HG03378 (cell line): ENCODE data around the gene GPER1.
A peak's percentile ranks its signal among the peaks of the same experiment; 100 is the strongest.
"Not testable (repeated sequence)": the region's sequence is repeated elsewhere in the genome, so short reads cannot be mapped to it uniquely, and the experiment has no call there.

Source experiments
- ATAC-seq: cut with Tn5 transposase; IDR thresholded peaks from one replicate; pipeline ENCODE4 v1.9.1; 2021; ENCODE audit warnings: mild to moderate bottlenecking, moderate library complexity; ENCODE audit not compliant: unreplicated experiment

GPER1 gene

DNA sequence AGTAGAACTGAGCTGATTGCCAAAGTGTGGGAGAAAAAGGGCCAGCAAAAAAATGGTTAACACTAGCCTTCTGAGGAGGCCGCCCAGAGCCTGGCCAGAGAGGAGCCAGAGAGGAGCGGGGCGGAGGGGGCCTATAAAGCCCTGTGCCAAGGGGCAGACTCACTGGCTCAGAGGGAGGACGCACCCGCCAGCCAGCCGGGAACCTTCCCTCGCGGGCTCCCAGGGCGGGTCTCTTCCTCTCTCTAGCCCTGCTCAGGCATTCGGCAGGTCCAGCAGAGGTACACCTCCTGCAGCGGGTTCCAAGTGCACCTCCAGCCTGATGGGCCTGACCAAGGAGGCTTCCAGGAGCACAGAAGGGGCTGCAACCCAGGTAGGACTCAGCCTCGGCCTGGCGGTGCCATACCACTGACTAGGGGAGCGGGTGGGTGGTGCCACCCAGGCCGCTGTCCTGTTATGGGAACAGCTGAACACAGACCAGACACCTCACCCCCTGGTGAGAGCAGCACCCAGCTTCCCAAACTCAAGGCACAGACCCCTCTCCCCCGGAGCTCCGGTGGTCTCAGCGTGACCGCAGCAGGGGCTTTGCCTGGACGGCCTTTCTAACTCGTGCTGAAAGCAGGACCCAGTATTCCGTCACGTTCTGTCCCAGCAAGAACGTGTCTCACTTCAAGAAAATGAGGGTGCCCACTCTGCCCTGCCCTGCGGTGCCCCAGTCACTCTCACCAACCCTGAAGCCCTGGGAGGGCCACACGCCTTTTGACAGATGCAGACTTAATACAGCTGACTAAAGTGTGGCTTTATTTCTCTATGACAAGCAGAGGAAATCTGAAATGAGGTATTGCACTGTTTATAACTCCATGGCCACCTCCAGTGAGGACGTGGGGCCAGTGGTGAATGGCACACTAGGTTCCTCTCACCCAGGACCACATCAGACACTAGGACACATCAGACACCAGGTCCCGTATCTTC lies at the start of gene GPER1:
Gene GPER1 (plus strand): TSS at position 162 of the 969 bp plus-strand sequence. CDS start 3,616 bp downstream, outside the sequence.
- no peak for ATAC-seq

DNA sequence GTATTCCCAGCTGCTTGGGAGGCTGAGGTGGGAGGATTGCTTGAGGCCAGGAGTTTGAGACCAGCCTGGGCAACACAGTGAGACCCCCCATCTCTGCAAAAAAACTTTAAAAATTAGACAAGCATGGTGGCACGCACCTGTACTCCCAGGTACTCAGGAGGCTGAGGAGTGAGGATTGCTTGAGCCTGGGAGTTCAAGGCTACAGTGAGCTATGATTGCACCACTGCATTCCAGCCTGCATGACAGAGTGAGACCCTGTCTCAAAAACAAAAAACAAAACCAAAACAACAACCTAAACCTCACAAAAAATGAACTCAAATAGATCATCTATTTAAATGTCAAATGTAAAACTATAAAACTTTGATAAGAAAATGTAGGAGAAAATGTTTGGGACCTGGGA lies 47.7 kb upstream of the GPER1 start:
- ATAC-seq, result not testable (repeated sequence)

DNA sequence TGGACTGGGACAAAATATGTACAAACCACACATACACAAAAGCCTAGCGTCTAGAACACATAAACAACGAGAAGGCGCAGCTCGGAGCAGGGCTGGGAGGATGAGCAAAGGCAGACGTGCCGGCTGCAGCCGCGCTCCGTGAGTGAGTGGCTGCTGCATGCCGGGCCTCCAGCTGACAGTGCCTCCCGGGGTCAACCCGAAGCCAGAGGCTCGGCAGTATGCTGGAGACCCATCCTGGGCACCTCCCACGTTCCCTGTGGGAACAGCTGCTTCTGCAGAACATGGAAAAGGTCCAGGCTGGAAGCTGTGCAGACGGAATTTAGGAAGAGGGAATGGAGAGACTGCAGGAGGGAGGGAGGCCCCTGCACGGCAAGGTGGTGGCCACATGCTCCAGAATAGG lies 47.1 kb upstream of the GPER1 start:
- ATAC-seq, result no peak

GRCh38 chr7:1041551-1042491 lies 46.1 kb upstream of the GPER1 start:
- no peak for ATAC-seq

DNA sequence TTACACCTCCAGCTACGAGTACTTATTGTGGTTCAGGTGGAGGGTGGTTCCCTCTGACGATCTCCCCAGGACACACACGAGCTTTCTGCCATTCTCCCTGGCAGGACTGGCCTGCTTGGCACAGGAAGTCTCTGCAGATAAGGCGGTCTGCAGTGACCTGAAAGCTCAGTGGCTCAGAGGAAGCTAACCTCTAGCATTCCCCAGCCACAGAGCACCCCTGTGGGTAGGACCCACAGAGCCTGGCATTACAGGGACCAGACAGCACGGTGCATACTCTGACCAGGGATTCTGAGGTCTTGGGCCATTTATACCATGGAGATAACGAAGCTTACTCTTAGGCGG lies 45.5 kb upstream of the GPER1 start:
- no peak for ATAC-seq

GRCh38 chr7:1043552-1044188 lies 44.2 kb upstream of the GPER1 start:
- ATAC-seq, result no peak

- ATAC-seq, result peak; percentile 74
Measured at GRCh38 chr7:1044189-1045068, 43.5 kb upstream of the GPER1 start, which contains the start of gene GPR146. Gene GPR146 (plus strand): TSS chr7:1044546. CDS start chr7:1057516, 12,970 bp downstream.

GRCh38 chr7:1045069-1046063 lies 42.5 kb upstream of the GPER1 start:
- no peak for ATAC-seq

- ATAC-seq, result no peak
Measured at GRCh38 chr7:1046722-1047679, 40.9 kb upstream of the GPER1 start.

DNA sequence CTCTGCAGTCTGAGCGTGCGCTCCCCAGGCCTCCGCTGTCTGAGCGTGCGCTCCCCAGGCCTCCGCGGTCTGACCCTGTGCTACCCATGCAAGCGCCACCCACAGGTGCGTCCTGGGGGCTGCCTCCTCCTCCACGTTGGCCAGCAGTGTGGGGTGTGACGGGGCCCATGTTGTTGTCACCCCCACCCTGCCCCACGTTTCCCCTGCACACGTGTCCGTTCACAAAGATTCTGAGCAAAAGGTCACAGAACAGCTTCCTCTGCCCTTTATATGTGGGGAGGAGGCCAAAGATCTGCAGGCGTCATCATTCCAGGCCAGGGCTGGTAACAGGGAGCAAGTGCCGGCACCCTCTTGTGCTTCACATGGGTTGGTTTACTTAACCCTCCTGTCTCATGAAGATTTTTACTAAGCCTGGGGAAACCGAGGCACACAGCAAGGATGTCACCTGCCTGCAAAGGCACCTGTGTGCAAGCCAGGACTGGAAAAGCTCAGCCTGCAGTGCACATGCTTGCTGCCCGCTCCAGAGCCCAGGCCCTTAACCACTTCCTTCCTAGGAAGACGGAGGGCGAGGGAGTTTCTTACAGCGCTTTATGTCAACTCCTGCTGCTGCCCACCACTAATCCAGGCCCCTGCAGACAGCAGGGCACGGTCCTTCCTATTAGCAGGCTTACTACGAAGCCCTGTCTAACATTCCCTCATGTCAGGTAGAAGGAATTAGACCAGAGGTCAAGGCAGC lies 38.7 kb upstream of the GPER1 start:
- no peak for ATAC-seq

GRCh38 chr7:1049801-1050200 lies 38.1 kb upstream of the GPER1 start:
- no peak for ATAC-seq

GRCh38 chr7:1050254-1050906 lies 37.5 kb upstream of the GPER1 start:
- ATAC-seq, result no peak

DNA sequence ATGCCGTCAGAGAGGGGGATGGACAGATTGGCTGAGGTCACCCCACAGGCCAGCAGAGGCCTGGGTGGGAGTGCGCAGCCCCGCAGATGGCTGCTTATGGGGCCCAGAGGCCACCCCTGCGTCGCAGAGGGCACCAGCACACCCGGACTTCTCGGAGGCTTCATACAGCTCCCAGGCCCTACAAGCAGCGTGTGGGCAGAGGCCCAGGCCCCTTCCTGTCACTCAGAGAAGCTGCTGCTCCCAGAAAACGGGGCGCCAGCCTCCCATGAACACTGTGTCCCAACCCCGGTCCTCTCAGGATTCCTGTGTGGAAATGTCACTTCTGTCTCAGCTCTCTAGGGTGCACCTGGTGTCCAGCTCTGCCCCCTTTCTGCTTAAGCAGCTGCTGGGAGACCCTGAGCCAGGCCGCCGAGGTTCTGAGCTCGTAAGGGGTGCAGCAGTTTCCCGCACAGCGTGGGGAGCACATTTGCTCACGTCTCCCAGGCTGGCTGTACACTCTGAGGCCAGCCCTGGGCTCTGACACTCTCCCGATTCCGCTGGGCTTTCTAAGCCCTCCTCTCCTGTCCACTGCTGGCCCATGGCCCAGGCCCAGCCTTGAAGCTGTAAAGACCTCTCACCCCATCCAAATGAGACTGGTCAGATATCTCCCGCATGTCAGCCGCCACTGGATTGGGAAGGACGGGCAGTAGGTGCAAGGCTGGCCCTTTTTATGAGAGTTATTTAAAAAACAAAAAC lies 36.8 kb upstream of the GPER1 start:
- ATAC-seq, result no peak

DNA sequence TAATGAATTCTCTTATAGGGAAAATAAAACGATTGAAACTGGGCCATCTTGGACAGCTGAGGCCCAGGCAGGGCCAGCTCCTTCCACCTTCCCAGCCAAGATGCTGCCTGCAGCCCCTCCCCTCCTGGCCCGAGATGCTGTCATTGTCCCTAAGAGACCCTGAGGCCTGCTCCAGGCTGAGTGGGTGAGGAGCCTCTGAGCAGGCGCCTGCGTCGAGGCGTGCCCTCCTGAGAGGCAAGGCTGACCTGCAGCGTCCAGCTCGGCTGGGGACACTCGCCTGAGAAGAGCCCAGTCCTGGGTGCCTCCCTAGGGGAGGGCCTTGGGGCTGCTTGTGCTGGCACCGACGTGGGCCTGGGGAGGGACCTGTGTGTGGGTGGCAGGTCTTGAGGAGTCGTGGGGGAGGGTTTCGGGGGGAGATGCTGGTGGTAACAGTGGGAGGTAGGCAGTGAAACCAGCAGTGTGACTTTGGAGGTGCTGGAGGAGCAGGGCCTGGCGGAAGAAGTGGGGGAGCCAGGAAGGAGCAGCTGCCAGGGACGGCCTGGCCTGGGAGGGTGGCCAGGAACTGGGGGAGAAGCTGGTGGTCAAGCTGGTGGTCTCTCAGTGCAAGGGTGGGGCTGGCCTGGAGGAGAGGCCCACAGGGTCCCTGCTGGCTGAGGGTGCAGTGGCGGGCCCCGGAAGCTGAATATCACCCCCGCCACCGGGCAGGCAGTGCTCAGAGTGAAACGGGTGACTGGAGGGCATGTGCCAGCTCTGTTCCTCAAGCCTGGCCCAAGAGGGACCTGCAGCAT lies 35.7 kb upstream of the GPER1 start:
- no peak for ATAC-seq

- no peak for ATAC-seq
Measured at GRCh38 chr7:1053002-1053411, 34.9 kb upstream of the GPER1 start.
